ENCODE data around the gene GINS1. TPM values are rescaled to one million over a fixed set of nuclear protein-coding genes. Genes with fewer than 3 reads are reported as not detected.

GINS1 gene
- total and polyA plus RNA-seq, 2 experiments from 2014 or later: 32.0 to 65.4 TPM

- Histone ChIP-seq H4K20me1 (replicated peaks; ENCODE audit: insufficient read depth) (no peaks in the 10 kb centered on the region), H3K27ac (ENCODE audit: low read depth) (0 out of 2 replicates have a peak overlapping the region, but pooled peaks have one; percentile 26), H3F3A (replicated peaks; ENCODE audit: low read depth) (no peaks in the 10 kb centered on the region; the same call in 1 of the 2 replicates), H3K9me2 (ENCODE audit: insufficient read depth) (no peaks in the 10 kb centered on the region), H3K4me1 (ENCODE audit: insufficient read depth) (peaks cover 11% of the 10 kb centered on the region), H3K27me3 (ENCODE audit: insufficient read depth) (no peaks in the 10 kb centered on the region), H3K36me3 (ENCODE audit: insufficient read depth) (peaks cover 3% of the 10 kb centered on the region), H3K4me2 (no peak overlapping the region), H3K4me3 (no peak overlapping the region), H3K79me2 (replicated peaks; ENCODE audit: insufficient read depth) (no peaks in the 10 kb centered on the region), H2AFZ (no peak overlapping the region)
- Mint-ChIP-seq H3K36me3 (ENCODE audit: low read depth) (peaks cover 47% of the 10 kb centered on the region), H3K9me3 (no peaks in the 10 kb centered on the region), H3K27me3 (ENCODE audit: insufficient read depth, low read depth, poor library complexity) (peaks cover 3% of the 10 kb centered on the region), H3K4me3 (no peak overlapping the region), H3K4me1 (peaks cover 37% of the 10 kb centered on the region), H3K27ac (no peak overlapping the region)
- no peak for ATAC-seq
- DNase-seq (ENCODE audit: low spot score): no peak
- TF ChIP-seq STAT1 (IDR thresholded peaks at IDR 0.05; ENCODE audit: unreplicated experiment) (no peak), POLR2AphosphoS5 (IDR thresholded peaks at IDR 0.05; ENCODE audit: low read depth) (no peak), CREB1 (CRISPR knock-in tag; IDR thresholded peaks at IDR 0.05; ENCODE audit: low read depth) (no peak), EZH2phosphoT487 (IDR thresholded peaks at IDR 0.05; ENCODE audit: unreplicated experiment) (no peak), ETS1 (IDR thresholded peaks at IDR 0.05) (no peak), EZH2 (IDR thresholded peaks at IDR 0.05; ENCODE audit: low read depth, unreplicated experiment) (no peak), REST (IDR thresholded peaks at IDR 0.05; ENCODE audit: unreplicated experiment) (no peak), JUNB (IDR thresholded peaks at IDR 0.05; ENCODE audit: unreplicated experiment) (no peak)
- TF ChIP-seq, protein P1, sequence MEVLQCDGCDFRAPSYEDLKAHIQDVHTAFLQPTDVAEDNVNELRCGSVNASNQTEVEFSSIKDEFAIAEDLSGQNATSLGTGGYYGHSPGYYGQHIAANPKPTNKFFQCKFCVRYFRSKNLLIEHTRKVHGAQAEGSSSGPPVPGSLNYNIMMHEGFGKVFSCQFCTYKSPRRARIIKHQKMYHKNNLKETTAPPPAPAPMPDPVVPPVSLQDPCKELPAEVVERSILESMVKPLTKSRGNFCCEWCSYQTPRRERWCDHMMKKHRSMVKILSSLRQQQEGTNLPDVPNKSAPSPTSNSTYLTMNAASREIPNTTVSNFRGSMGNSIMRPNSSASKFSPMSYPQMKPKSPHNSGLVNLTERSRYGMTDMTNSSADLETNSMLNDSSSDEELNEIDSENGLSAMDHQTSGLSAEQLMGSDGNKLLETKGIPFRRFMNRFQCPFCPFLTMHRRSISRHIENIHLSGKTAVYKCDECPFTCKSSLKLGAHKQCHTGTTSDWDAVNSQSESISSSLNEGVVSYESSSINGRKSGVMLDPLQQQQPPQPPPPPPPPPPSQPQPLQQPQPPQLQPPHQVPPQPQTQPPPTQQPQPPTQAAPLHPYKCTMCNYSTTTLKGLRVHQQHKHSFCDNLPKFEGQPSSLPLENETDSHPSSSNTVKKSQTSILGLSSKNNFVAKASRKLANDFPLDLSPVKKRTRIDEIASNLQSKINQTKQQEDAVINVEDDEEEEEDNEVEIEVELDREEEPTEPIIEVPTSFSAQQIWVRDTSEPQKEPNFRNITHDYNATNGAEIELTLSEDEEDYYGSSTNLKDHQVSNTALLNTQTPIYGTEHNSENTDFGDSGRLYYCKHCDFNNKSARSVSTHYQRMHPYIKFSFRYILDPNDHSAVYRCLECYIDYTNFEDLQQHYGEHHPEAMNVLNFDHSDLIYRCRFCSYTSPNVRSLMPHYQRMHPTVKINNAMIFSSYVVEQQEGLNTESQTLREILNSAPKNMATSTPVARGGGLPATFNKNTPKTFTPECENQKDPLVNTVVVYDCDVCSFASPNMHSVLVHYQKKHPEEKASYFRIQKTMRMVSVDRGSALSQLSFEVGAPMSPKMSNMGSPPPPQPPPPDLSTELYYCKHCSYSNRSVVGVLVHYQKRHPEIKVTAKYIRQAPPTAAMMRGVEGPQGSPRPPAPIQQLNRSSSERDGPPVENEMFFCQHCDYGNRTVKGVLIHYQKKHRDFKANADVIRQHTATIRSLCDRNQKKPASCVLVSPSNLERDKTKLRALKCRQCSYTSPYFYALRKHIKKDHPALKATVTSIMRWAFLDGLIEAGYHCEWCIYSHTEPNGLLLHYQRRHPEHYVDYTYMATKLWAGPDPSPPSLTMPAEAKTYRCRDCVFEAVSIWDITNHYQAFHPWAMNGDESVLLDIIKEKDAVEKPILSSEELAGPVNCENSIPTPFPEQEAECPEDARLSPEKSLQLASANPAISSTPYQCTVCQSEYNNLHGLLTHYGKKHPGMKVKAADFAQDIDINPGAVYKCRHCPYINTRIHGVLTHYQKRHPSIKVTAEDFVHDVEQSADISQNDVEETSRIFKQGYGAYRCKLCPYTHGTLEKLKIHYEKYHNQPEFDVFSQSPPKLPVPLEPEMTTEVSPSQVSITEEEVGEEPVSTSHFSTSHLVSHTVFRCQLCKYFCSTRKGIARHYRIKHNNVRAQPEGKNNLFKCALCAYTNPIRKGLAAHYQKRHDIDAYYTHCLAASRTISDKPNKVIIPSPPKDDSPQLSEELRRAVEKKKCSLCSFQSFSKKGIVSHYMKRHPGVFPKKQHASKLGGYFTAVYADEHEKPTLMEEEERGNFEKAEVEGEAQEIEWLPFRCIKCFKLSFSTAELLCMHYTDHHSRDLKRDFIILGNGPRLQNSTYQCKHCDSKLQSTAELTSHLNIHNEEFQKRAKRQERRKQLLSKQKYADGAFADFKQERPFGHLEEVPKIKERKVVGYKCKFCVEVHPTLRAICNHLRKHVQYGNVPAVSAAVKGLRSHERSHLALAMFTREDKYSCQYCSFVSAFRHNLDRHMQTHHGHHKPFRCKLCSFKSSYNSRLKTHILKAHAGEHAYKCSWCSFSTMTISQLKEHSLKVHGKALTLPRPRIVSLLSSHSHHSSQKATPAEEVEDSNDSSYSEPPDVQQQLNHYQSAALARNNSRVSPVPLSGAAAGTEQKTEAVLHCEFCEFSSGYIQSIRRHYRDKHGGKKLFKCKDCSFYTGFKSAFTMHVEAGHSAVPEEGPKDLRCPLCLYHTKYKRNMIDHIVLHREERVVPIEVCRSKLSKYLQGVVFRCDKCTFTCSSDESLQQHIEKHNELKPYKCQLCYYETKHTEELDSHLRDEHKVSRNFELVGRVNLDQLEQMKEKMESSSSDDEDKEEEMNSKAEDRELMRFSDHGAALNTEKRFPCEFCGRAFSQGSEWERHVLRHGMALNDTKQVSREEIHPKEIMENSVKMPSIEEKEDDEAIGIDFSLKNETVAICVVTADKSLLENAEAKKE (CRISPR knock-in tag; IDR thresholded peaks at IDR 0.05): no peak
Measured at GRCh38 chr20:25487975-25488374, 80.5 kb downstream of the GINS1 start.
